Measurements from ENCODE around the gene MORN5. TPM values are rescaled to one million over a fixed set of nuclear protein-coding genes. Genes with fewer than 3 reads are reported as not detected.

MORN5 gene
- total and polyA plus RNA-seq, 10 of the 15 experiments (the other 5 are each of a cell fraction or from before 2014, with no cell fraction given): not detected

- SMC1A ChIA-PET (ENCODE audit: uncharacterized antibody, unreplicated experiment): no interaction called here
- CTCF ChIA-PET: interaction anchor here (1.5 kb wide), 1 partner anchor 8 kb away, joined by 3 read pairs; no protein-coding TSS in a partner anchor
- no peak for TF ChIP-seq MEF2A (IDR thresholded peaks at IDR 0.05; ENCODE audit: insufficient read depth, low read depth, low read length)
- TF ChIP-seq SMARCA5 (IDR thresholded peaks at IDR 0.05): no peak
- no peak for TF ChIP-seq TCF3 (IDR thresholded peaks at IDR 0.05; ENCODE audit: borderline replicate concordance, insufficient read depth, low read depth, low read length)
- TF ChIP-seq ZNF207 (IDR thresholded peaks at IDR 0.05; ENCODE audit: borderline replicate concordance): no peak
- TF ChIP-seq CTCF (IDR thresholded peaks at IDR 0.05 in 2 of 3, conservative IDR thresholded peaks at IDR 0.05 in 1 of 3; ENCODE audit: control insufficient read depth in 2 of 3, extremely low read depth in 1 of 3, insufficient read depth in 1 of 3, low read depth in 3 of 3, low read length in 3 of 3): no peak
- no peak for TF ChIP-seq CBX3 (IDR thresholded peaks at IDR 0.05; ENCODE audit: borderline replicate concordance, low read depth)
- TF ChIP-seq PRDM15 (CRISPR knock-in tag; IDR thresholded peaks at IDR 0.05): no peak
- TF ChIP-seq NFXL1 (IDR thresholded peaks at IDR 0.05; ENCODE audit: borderline replicate concordance): no peak
- no peak for TF ChIP-seq ZBTB40 (IDR thresholded peaks at IDR 0.05; ENCODE audit: borderline replicate concordance)
- no peak for TF ChIP-seq CREB1 (IDR thresholded peaks at IDR 0.05; ENCODE audit: low read depth)
- TF ChIP-seq RB1 (IDR thresholded peaks at IDR 0.05; ENCODE audit: borderline replicate concordance): no peak
- no peak for TF ChIP-seq ATF3 (IDR thresholded peaks at IDR 0.05; ENCODE audit: borderline replicate concordance, extremely low read depth, low read depth, low read length)
Measured at GRCh38 chr9:122244349-122244748, 84.6 kb downstream of the MORN5 start.

More at GRCh38 chr9:122244349-122244748, 84.6 kb downstream of the MORN5 start:
- POLR2A ChIA-PET: no interaction called here
- peaks cover 4 to 19% of the 10 kb centered on the region in 2 experiments for H3K36me3 ChIP-seq (ENCODE audit: control insufficient read depth in 2 of 2, insufficient read depth in 2 of 2, low read length in 1 of 2)
- H3K4me3 ChIP-seq: no peak overlapping the region
- no peak overlapping the region for H3K4me2 ChIP-seq (ENCODE audit: control insufficient read depth, insufficient read depth)
- FAIRE-seq (no peak), ATAC-seq (no peak), DNase-seq (ENCODE audit: low read depth, low spot score) (no peak)
- no peaks in the 10 kb centered on the region for H3K79me2 ChIP-seq (ENCODE audit: control insufficient read depth, insufficient read depth, low read length)
- RAD21 ChIA-PET (ENCODE audit: unreplicated experiment): no interaction called here
- H3K9me3 ChIP-seq (replicated peaks; ENCODE audit: control insufficient read depth, insufficient read depth, low read length): no peaks in the 10 kb centered on the region
- H3K4me1 ChIP-seq (ENCODE audit: control insufficient read depth, insufficient read depth, low read length): no peaks in the 10 kb centered on the region
- no peak overlapping the region for H3K9ac ChIP-seq (ENCODE audit: control insufficient read depth, insufficient read depth, low read length)
- WGBS (ENCODE audit: insufficient coverage, insufficient replicate concordance, low lambda C conversion rate, missing lambda C conversion rate): 67% methylated on average over 3 of the region's 3 CpGs
- no peak overlapping the region for H2AFZ ChIP-seq (ENCODE audit: control insufficient read depth, low read depth, low read length)
- no peak overlapping the region for H3K27ac ChIP-seq (ENCODE audit: control insufficient read depth, insufficient read depth)
- intact Hi-C loops (cut with micrococcal nuclease; ENCODE audit: unreplicated experiment) (no loop called here), in situ Hi-C loops (cut with MboI) (no loop called here)
- H3K27me3 ChIP-seq (replicated peaks in 1 of 2; ENCODE audit: control insufficient read depth in 2 of 2, insufficient read depth in 2 of 2, low read length in 1 of 2): no peaks in the 10 kb centered on the region
- no TSS peak for BruUV-seq (replicated peaks)
- no peaks in the 10 kb centered on the region for H4K20me1 ChIP-seq (ENCODE audit: control insufficient read depth, insufficient read depth)

All from GM12878 (cell line).